OCI-LY7 (cell line): ENCODE results near the gene YWHAQ.

Experiments
- CTCF ChIP-seq: fragments of 200-600 bp; sonication (generic); conservative IDR thresholded peaks from 2 replicates; pipeline ENCODE4 v1.5.1; 2014; ENCODE audit warnings: mild to moderate bottlenecking, antibody characterized with exemption, low read length, moderate library complexity, mixed read lengths
- EZH2phosphoT487 ChIP-seq: fragments of 200-600 bp; sonication (generic); IDR thresholded peaks from 2 replicates; pipeline ENCODE4 v1.6.1; 2018; ENCODE audit warnings: low read depth, borderline replicate concordance, mild to moderate bottlenecking, mixed run types, antibody characterized with exemption, low read length, moderate library complexity, mixed read lengths

DNA sequence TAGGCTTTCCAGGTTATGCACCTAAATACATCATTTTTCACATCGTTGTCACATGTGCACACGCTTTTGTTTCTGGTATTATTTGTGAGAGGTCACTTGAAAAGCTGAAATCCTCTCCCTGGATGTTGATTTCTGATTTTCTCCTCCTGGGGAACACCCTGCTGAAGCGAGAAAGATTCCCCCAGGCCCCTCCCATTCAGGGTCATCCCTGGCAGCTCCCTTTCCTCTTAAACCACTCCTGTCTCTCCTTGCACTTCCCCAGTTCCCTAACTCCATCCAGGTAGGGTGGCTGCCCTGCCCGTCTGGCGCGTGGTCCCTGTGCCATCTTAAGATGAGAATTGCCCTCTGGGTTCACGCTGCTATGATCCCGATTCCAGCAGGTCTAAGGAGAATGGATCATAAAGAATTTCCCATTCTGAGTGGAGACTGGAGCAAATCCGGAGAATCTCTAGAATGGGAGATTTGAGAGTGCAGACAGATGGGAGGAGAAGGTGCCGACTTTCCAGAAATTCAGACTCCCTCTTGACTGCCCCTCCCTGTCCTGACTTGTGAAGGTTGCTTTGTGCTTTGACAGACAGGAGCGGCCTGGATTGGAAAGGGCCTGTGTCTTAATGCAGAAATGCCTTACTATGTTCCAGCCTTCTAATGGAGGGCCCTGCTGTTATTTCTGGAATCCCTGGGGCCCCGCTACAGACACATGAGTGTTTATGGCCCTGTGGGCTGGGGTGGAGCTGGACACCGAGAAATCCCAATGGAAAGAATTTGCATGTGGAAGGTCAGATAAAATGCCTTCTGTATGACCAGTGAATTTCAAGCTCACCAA, 1.3 kb upstream of the YWHAQ start:
- TF ChIP-seq CTCF (no peak), EZH2phosphoT487 (no peak)
